Measurements from ENCODE around the gene ANTKMT. TPM values are rescaled to one million over a fixed set of nuclear protein-coding genes. Genes with fewer than 3 reads are reported as not detected.

The ANTKMT gene
- total RNA-seq, 2 experiments from 2014 or later, result 8.4 to 9.3 TPM

- POLR2A ChIA-PET, result interaction anchor here (0.6 to 4.9 kb wide), 5 partner anchors 8 to 907 kb away, joined by 3 to 35 read pairs (median 18); partner anchors contain the start of genes RHOT2 and WDR24
- no peaks in the 10 kb centered on the region for H3K9me3 Mint-ChIP-seq
- no peak overlapping the region for H3K4me3 Mint-ChIP-seq
- CTCF ChIA-PET, result no interaction called here
- no peaks in the 10 kb centered on the region for H3K27me3 Mint-ChIP-seq
- no peak overlapping the region for H3K27ac Mint-ChIP-seq
- no peak for DNase-seq
- H3K4me1 Mint-ChIP-seq, result peaks cover 36% of the 10 kb centered on the region
- peaks cover 17% of the 10 kb centered on the region for H3K36me3 Mint-ChIP-seq (ENCODE audit: low read depth)
Observed at GRCh38 chr16:677316-678190, 43.4 kb upstream of the ANTKMT start.

GRCh38 chr16:678209-678857 lies 42.6 kb upstream of the ANTKMT start:
- H3K27ac Mint-ChIP-seq, result no peak overlapping the region
- peaks cover 18% of the 10 kb centered on the region for H3K36me3 Mint-ChIP-seq (ENCODE audit: low read depth)
- no peak for DNase-seq
- peaks cover 44% of the 10 kb centered on the region for H3K4me1 Mint-ChIP-seq
- CTCF ChIA-PET, result no interaction called here
- peak overlapping the region; percentile 68 for H3K4me3 Mint-ChIP-seq
- no peaks in the 10 kb centered on the region for H3K9me3 Mint-ChIP-seq
- no peaks in the 10 kb centered on the region for H3K27me3 Mint-ChIP-seq
- POLR2A ChIA-PET, result interaction anchor here (1.0 to 4.9 kb wide), 5 partner anchors 9 to 30 kb away, joined by 3 to 35 read pairs (median 5); partner anchors contain the start of genes RHOT2 and WDR24

- DNase-seq, result peak; percentile 60
- Mint-ChIP-seq H3K4me3 (peak overlapping the region; percentile 68), H3K4me1 (peaks cover 47% of the 10 kb centered on the region), H3K9me3 (no peaks in the 10 kb centered on the region), H3K27ac (peak overlapping the region; percentile 58), H3K36me3 (ENCODE audit: low read depth) (peaks cover 19% of the 10 kb centered on the region), H3K27me3 (no peaks in the 10 kb centered on the region)
- ChIA-PET CTCF (interaction anchor here (2.1 kb wide), 1 partner anchor 11 kb away, joined by 8 read pairs; the partner anchor contains the start of gene RHOT2), POLR2A (interaction anchor here (1.0 to 4.9 kb wide), 6 partner anchors 9 to 31 kb away, joined by 3 to 35 read pairs (median 4); partner anchors contain the start of genes RHOT2 and WDR24)
Observed at GRCh38 chr16:678858-679813, 41.8 kb upstream of the ANTKMT start.

GRCh38 chr16:679814-680624 lies 40.9 kb upstream of the ANTKMT start, which contains the start of gene STUB1:
Gene STUB1 (plus strand): TSS chr16:680410. CDS start chr16:680526, 116 bp downstream.
- Mint-ChIP-seq H3K36me3 (ENCODE audit: low read depth) (peaks cover 20% of the 10 kb centered on the region), H3K9me3 (no peaks in the 10 kb centered on the region), H3K4me3 (peak within 1 kb of the TSS; percentile 81), H3K4me1 (peaks cover 49% of the 10 kb centered on the region), H3K27me3 (no peaks in the 10 kb centered on the region), H3K27ac (peak within 1 kb of the TSS; percentile 82)
- POLR2A ChIA-PET, result interaction anchor here (0.6 to 4.9 kb wide), 12 partner anchors 10 to 1285 kb away, joined by 3 to 35 read pairs (median 4); partner anchors contain the start of genes METTL26, RHOT2, RPS2 and WDR24
- peak; percentile 91 for DNase-seq
- CTCF ChIA-PET, result interaction anchor here (1.0 to 2.1 kb wide), 5 partner anchors 12 to 32 kb away, joined by 3 to 8 read pairs (median 4); partner anchors contain the start of gene RHOT2

GRCh38 chr16:680625-680945 lies 40.4 kb upstream of the ANTKMT start:
- Mint-ChIP-seq H3K9me3 (no peaks in the 10 kb centered on the region), H3K4me3 (peak overlapping the region; percentile 81), H3K36me3 (ENCODE audit: low read depth) (peaks cover 20% of the 10 kb centered on the region), H3K27ac (peak overlapping the region; percentile 62), H3K4me1 (peaks cover 46% of the 10 kb centered on the region), H3K27me3 (no peaks in the 10 kb centered on the region)
- ChIA-PET CTCF (interaction anchor here (1.0 to 2.1 kb wide), 5 partner anchors 13 to 32 kb away, joined by 3 to 8 read pairs (median 4); partner anchors contain the start of gene RHOT2), POLR2A (interaction anchor here (0.6 to 4.9 kb wide), 11 partner anchors 10 to 1284 kb away, joined by 3 to 35 read pairs (median 4); partner anchors contain the start of genes METTL26, RHOT2, RPS2 and WDR24)
- no peak for DNase-seq

GRCh38 chr16:680967-681745 lies 39.8 kb upstream of the ANTKMT start:
- Mint-ChIP-seq H3K4me1 (peaks cover 51% of the 10 kb centered on the region), H3K9me3 (no peaks in the 10 kb centered on the region), H3K36me3 (ENCODE audit: low read depth) (peaks cover 24% of the 10 kb centered on the region), H3K27ac (peak overlapping the region; percentile 62), H3K4me3 (peak overlapping the region; percentile 81), H3K27me3 (no peaks in the 10 kb centered on the region)
- DNase-seq, result no peak
- CTCF ChIA-PET, result interaction anchor here (1.0 to 2.1 kb wide), 6 partner anchors 13 to 33 kb away, joined by 3 to 8 read pairs (median 4); partner anchors contain the start of gene RHOT2
- POLR2A ChIA-PET, result interaction anchor here (0.6 to 4.9 kb wide), 11 partner anchors 9 to 1284 kb away, joined by 3 to 35 read pairs (median 4); partner anchors contain the start of genes METTL26, RHOT2, RPS2 and WDR24

- CTCF ChIA-PET, result interaction anchor here (1.7 kb wide), 1 partner anchor 14 kb away, joined by 4 read pairs; the partner anchor contains the start of gene RHOT2
- POLR2A ChIA-PET, result interaction anchor here (1.3 to 4.9 kb wide), 4 partner anchors 8 to 110 kb away, joined by 3 to 35 read pairs (median 14); partner anchors contain the start of genes RHOT2 and WDR24
Observed at GRCh38 chr16:681746-682427, 39.1 kb upstream of the ANTKMT start.

GRCh38 chr16:682493-683395 lies 38.2 kb upstream of the ANTKMT start:
- ChIA-PET POLR2A (interaction anchor here (1.5 to 4.9 kb wide), 3 partner anchors 7 to 15 kb away, joined by 5 to 35 read pairs (median 22); partner anchors contain the start of genes RHOT2 and WDR24), CTCF (interaction anchor here (1.7 kb wide), 1 partner anchor 15 kb away, joined by 4 read pairs; the partner anchor contains the start of gene RHOT2)
- peaks cover 31% of the 10 kb centered on the region for H3K36me3 Mint-ChIP-seq (ENCODE audit: low read depth)
- H3K4me1 Mint-ChIP-seq, result peaks cover 45% of the 10 kb centered on the region
- H3K27ac Mint-ChIP-seq, result peak overlapping the region; percentile 58
- H3K27me3 Mint-ChIP-seq, result no peaks in the 10 kb centered on the region
- peak overlapping the region; percentile 81 for H3K4me3 Mint-ChIP-seq
- no peaks in the 10 kb centered on the region for H3K9me3 Mint-ChIP-seq
- DNase-seq, result no peak

More at GRCh38 chr16:681746-682427, 39.1 kb upstream of the ANTKMT start:
- Mint-ChIP-seq H3K4me3 (peak overlapping the region; percentile 81), H3K9me3 (no peaks in the 10 kb centered on the region), H3K36me3 (ENCODE audit: low read depth) (peaks cover 27% of the 10 kb centered on the region), H3K27ac (peak overlapping the region; percentile 58), H3K27me3 (no peaks in the 10 kb centered on the region), H3K4me1 (peaks cover 49% of the 10 kb centered on the region)
- no peak for DNase-seq

GRCh38 chr16:683396-684070 lies 37.4 kb upstream of the ANTKMT start:
- H3K27ac Mint-ChIP-seq, result peak overlapping the region; percentile 35
- H3K4me3 Mint-ChIP-seq, result peak overlapping the region; percentile 81
- CTCF ChIA-PET, result no interaction called here

More at GRCh38 chr16:683396-684070, 37.4 kb upstream of the ANTKMT start:
- Mint-ChIP-seq H3K27me3 (no peaks in the 10 kb centered on the region), H3K4me1 (peaks cover 47% of the 10 kb centered on the region), H3K9me3 (no peaks in the 10 kb centered on the region), H3K36me3 (ENCODE audit: low read depth) (peaks cover 31% of the 10 kb centered on the region)
- POLR2A ChIA-PET, result interaction anchor here (1.0 to 1.9 kb wide), 8 partner anchors 8 to 47 kb away, joined by 3 to 16 read pairs (median 5); partner anchors contain the start of genes ANTKMT, METTL26 and RHBDL1
- DNase-seq, result no peak
